Measurements from ENCODE around the gene DNER.
A peak's percentile ranks its signal among the peaks of the same experiment; 100 is the strongest.
"Not testable (repeated sequence)": the region's sequence is repeated elsewhere in the genome, so short reads cannot be mapped to it uniquely, and the experiment has no call there.

Gene DNER

GRCh38 chr2:229714080-229714735 lies at the start of gene DNER:
Gene DNER, minus strand, starts transcription at chr2:229714555. Its CDS starts 132 bp downstream, at chr2:229714423.
- DNase-seq, result peak; percentile 28

- DNase-seq, result no peak
Observed at GRCh38 chr2:229761663-229762062, 47.3 kb upstream of the DNER start.

GRCh38 chr2:229757462-229757861 lies 43.1 kb upstream of the DNER start:
- DNase-seq, result not testable (repeated sequence)

GRCh38 chr2:229752970-229753729 lies 38.8 kb upstream of the DNER start:
- DNase-seq, result no peak

GRCh38 chr2:229749779-229750178 lies 35.4 kb upstream of the DNER start:
- DNase-seq, result no peak

GRCh38 chr2:229748950-229749349 lies 34.6 kb upstream of the DNER start:
- DNase-seq, result no peak

- not testable (repeated sequence) for DNase-seq
Observed at GRCh38 chr2:229742691-229743090, 28.3 kb upstream of the DNER start.

- DNase-seq, result no peak
Observed at GRCh38 chr2:229740279-229740678, 25.9 kb upstream of the DNER start.

GRCh38 chr2:229738024-229738625 lies 23.8 kb upstream of the DNER start:
- DNase-seq, result no peak

- no peak for DNase-seq
Observed at GRCh38 chr2:229734410-229734809, 20.1 kb upstream of the DNER start.

GRCh38 chr2:229733611-229734245 lies 19.4 kb upstream of the DNER start:
- no peak for DNase-seq

GRCh38 chr2:229732897-229733296 lies 18.5 kb upstream of the DNER start:
- DNase-seq, result no peak

- DNase-seq, result peak; percentile 59
Observed at GRCh38 chr2:229731916-229732315, 17.6 kb upstream of the DNER start.

GRCh38 chr2:229731363-229731762 lies 17.0 kb upstream of the DNER start:
- DNase-seq, result no peak

- DNase-seq, result peak; percentile 54
Observed at GRCh38 chr2:229728370-229728769, 14.0 kb upstream of the DNER start.

- DNase-seq, result no peak
Observed at GRCh38 chr2:229726643-229727042, 12.3 kb upstream of the DNER start.

GRCh38 chr2:229725716-229726574 lies 11.6 kb upstream of the DNER start:
- peak; percentile 91 for DNase-seq

- not testable (repeated sequence) for DNase-seq
Observed at GRCh38 chr2:229723192-229723591, 8.8 kb upstream of the DNER start.

- peak; percentile 10 for DNase-seq
Observed at GRCh38 chr2:229719926-229720647, 5.7 kb upstream of the DNER start.

- DNase-seq, result no peak
Observed at GRCh38 chr2:229718057-229718456, 3.7 kb upstream of the DNER start.

- peak; percentile 37 for DNase-seq
Observed at GRCh38 chr2:229715895-229716507, 1.6 kb upstream of the DNER start.

Measured in EL (cell line).